Spleen (tissue), 7 donors: ENCODE data around the gene HOXA7.

Experiments
- POLR2A ChIP-seq, 3 donors: fragments of 450-650 bp; IDR thresholded peaks; one replicate each; pipeline ENCODE4 v1.5.1; 2017; ENCODE audit warnings: antibody characterized with exemption in 3 of 3, mild to moderate bottlenecking in 1 of 3
- TF ChIP-seq, protein P1 (sequence below), 11 experiments: fragments of 200-600 bp in 7 of 11; fragments of 450-650 bp in 4 of 11; sonication (generic) in 4 of 11; IDR thresholded peaks in 8 of 11; conservative IDR thresholded peaks in 3 of 11; 1 replicate in 7 of 11; 2 replicates in 4 of 11; pipeline versions ENCODE4 v1.4.0 to v1.8.0; 2016 to 2021; ENCODE audit warnings: antibody characterized with exemption in 11 of 11, inconsistent platforms in 4 of 11, mild to moderate bottlenecking in 1 of 11
- donor health status: DM: no; HTN: no; CAD: no; lungs with moderate emphysema.
- donor health status: DM: no; HTN: no; CAD: no.
- donor health status: DM: no; HTN: no; CAD: no.

DNA sequence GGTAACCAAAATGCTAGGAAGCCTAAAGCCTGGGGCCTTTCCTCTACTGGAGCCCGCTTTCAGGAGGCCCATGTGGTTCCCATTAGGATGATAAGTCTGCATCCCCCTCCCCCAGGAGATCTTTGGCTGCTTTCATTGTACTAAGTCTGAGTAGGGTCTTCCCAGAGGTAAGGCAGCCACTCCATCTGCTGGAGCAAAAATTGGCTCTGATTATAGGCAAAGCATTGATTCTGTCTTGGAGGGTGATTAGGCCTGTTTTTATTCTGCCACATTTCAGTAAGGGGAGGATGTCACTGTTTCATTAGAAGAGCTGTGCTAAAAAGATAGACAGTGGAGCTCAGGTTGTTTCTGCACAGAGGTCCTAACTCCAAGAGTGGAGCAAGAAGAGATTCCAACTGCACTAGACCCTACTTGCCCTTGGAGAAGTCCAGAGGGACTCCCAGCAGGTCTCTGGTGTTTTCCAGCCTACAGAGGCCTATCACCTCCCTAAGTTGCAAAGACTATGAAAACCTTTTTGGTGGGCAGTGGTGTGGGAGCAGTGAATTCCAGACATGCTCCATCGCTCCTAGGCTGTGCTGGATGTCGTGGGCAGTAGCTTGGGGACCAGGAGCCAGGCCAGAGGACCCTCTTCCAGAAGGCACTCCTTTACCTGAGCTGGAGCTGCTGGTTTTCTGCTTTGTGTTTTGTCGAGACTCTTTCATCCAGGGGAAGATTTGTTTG lies 46.8 kb downstream of the HOXA7 start:
- no peak for TF ChIP-seq POLR2A (IDR thresholded peaks at IDR 0.05)
- TF ChIP-seq, protein P1, sequence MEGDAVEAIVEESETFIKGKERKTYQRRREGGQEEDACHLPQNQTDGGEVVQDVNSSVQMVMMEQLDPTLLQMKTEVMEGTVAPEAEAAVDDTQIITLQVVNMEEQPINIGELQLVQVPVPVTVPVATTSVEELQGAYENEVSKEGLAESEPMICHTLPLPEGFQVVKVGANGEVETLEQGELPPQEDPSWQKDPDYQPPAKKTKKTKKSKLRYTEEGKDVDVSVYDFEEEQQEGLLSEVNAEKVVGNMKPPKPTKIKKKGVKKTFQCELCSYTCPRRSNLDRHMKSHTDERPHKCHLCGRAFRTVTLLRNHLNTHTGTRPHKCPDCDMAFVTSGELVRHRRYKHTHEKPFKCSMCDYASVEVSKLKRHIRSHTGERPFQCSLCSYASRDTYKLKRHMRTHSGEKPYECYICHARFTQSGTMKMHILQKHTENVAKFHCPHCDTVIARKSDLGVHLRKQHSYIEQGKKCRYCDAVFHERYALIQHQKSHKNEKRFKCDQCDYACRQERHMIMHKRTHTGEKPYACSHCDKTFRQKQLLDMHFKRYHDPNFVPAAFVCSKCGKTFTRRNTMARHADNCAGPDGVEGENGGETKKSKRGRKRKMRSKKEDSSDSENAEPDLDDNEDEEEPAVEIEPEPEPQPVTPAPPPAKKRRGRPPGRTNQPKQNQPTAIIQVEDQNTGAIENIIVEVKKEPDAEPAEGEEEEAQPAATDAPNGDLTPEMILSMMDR (IDR thresholded peaks at IDR 0.05 in 8 of 11, conservative IDR thresholded peaks at IDR 0.05 in 3 of 11): no peak
